HG03066 (cell line): Measurements from ENCODE around the gene RBCK1.
A peak's percentile ranks its signal among the peaks of the same experiment; 100 is the strongest.
"Not testable (repeated sequence)": the region's sequence is repeated elsewhere in the genome, so short reads cannot be mapped to it uniquely, and the experiment has no call there.

Experiments
- ATAC-seq: cut with Tn5 transposase; IDR thresholded peaks from one replicate; pipeline ENCODE4 v1.9.1; 2021; ENCODE audit warnings: low read depth; ENCODE audit not compliant: unreplicated experiment

Gene RBCK1

DNA sequence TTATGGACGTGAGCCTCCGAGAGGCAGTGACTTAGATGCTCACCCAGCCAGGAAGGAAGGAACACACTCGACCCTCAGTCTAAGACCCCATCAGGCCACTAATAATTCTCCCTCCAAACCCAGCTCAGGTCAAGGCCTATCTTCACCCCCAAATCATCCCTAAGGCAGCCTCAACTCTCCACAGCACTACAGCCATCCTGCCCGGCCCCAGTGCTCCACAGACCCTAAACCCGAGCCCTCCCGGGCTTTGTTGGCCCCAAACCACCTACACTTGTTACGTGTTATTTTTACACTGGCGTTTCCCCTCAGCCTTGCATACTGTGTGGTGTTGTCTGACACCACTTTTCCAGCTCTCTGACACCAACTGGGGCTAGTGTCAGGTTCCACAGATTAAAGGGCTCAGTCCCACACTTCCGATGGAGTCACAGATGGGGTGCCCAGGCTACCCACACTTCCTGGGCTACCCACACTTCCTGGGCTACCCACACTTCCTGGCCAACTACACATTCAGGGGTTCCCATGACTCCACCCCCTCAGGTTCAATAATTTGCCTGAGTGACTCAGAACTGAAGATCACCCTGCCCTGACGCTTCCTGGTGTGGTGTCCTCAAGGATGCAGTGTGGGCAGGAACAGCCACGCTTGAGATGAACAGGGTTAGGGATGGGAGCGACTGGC is 25.3 kb downstream of the RBCK1 start:
- peak; percentile 78 for ATAC-seq

DNA sequence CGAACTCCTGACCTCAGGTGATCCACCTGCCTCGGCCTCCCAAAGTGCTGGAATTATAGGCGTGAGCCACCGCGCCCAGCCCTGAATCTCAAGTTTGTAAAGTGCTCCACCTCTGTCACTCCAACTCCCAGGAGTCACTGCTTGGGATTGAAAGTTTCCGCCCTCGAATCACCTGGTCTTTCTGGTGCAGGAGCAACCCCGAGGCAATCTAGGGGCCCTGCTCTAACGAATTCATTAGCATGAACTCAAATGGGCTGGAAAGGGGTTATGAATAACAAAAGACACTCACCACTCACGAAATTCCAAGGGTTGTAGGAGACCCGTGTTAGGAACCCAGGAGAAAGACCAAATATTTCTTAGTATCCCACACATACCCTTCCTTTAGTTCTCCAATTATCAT is 26.1 kb downstream of the RBCK1 start:
- ATAC-seq = no peak

DNA sequence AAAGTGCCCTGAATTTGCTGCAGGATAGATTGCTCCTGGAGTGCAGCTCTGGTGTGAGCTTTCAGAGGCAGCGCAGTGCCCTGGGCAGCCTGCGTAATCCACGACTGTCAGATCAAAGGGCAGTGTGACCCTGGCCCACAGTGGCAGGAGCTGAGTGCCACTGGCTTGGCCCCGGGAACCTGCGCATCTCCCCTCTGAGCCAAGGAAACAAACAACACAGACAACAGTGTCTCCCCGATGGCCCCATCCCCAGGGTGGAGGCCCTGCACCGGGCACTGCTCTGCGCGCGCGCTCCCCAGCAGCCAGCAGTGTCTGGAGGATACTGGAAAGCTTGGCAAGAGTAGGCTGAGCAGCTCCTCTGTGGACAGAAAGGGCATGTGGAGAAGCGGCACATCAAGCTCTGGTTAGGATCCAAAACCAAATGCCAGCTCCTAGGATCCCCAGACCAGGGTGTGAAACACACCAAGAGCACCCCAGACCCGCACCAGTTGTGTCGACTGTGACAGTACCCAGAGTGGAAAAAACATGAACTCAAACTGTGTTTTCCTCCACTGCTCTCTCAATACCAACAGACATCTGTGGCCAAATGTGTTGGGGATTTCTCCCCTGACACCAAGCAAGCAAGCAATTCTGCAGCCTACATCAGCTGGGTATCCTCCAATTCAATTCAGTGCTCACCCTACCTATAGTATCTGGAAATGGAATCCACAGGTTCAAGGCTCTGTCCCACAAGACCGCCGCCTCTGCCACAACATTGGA is 26.7 kb downstream of the RBCK1 start:
- no peak for ATAC-seq

DNA sequence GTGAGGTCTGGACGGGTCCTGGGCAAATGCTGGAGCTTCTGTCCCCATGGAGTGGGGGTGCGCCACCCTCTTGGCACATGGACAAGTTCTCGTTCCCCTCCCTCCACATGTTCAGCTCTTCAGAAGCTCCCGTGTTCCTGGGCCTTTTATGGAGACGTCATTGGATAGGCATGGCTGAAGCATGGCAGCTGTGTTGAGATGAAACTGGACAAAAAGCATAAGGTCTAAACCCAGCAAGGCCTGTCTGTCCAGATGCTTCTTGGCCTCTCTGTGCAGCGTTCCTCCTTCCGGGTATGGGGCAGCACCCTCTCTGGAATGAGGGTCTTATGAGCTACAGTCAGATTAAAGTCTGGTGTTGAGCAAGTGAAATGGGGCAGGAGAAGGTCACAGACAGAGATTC is 27.5 kb downstream of the RBCK1 start:
- no peak for ATAC-seq

DNA sequence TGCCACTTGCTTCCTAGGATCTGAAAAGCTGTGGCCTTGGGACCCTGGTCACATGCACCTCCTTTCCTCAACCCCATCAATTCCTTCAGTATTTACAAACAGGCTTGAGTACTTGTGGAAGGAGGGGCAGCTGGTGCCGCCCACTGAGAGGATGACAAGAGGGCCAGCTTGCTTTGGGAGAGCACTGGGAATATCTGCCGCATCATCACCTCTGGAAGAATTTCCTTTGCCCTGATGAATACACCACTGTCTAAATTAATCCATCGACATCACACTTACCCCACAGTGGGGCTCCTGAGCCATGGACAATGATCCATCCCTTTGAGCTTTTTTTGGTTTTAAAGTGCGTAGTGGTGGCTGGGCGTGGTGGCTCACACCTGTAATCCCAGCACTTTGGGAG is 28.4 kb downstream of the RBCK1 start:
- no peak for ATAC-seq

DNA sequence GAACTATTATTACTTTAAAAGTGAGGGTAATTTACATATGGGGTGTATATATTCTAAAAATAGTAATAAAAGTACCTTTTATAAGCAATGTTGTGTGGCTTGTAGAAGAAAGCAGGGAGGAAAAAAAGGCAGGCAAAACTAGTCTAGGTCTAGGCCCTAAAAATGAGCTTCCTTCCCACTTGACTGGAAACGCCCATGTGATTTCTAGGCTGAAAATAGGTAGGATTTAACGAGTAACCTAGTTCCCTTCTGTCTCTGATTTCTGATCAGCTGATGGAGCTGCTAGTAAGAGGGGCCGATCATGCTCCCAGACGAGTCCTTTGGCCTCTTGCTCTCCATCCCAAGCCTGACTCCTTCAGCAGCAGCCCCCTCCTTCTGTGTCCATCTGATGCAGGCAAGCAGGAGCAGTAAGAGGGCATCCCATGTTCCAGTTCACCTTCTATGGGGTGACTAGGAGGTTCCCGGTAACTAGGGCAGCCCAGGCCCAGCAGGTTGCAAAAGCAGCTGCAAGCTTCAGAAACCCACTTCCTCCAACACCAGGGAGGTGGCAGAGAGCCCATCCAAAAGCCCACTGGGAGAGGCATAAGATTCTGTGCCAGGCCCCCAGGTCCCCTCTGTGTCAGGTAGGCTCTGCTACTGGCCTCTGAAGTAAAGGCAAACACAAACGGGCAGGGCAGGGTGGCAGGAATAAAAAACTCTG is 29.8 kb downstream of the RBCK1 start:
- no peak for ATAC-seq

DNA sequence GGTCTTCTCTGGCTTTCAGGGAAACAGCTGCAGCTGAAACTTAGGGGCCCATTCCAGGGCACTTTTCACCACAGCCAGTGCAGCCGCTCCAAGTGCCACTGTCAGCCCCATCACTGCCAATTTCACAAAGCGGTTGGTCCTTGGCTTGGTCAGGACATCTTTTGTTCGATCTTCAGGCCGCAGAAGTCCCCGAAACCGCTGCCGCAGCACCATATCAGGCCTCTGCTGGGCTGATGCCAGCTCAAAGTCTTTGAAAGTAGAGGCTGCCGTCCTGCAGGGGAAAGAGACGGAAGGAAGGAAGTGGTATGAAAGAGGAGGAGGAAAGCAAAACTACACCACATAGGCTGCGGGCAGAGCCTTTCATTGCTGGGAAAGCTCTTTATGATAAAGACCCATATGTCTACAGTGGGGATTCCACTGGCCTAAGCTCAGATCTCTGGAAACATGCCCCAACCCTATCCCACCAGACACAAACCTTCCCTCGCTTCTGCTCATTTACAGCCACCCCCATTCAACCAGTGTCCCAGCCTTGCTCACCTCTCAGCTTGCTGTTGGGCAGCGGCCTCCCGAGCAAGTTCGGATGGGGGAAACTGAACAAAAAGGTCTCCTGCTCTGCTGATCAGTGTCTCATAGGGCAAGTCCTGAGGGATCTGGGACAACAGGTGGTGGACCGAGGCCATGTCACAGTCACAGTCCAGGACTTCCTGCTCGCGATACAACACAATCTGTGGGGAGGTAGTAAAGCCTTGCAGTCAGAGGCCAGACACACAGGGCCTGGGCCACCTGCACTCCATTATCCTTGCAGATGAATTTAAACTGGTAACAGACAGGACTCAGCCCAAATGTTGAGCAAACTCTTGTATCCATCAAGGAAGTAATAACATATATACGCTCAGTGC is 30.7 kb downstream of the RBCK1 start:
- ATAC-seq = no peak

DNA sequence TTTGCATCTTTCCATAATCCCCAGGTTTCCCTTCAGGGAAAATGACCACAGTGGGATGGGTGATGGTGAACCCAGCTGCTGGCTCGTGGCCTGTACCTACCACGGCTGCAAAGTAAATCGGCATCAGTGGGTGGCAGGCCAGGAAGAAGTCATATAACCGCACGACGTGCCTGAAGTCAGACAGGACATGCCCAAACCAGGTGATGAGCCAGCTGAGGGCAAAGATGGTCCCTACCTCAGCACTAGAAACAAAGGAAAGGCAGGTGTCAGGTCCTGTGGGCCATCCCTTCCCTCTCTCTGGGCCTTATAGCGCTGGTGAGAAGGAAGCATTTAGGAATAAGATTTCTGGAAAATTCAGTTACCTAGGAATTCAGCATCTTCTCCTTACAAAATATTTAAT is 32.0 kb downstream of the RBCK1 start:
- ATAC-seq = no peak

DNA sequence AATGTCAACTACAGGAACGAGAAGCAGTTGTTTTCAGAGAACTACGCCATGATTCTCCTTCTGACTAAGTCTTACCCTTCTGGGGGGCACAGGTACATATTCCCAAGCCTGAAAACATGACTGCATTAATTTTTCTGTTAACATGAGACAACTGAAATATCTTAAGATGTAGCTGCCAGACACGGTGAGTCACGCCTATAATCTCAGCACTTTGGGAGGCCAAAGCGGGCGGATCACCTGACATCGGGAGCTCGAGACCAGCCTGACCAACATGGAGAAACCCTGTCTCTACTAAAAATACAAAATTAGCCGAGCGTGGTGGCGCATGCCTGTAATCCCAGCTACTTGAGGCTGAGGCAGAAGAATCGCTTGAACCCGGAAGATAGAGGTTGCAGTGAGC is 32.5 kb downstream of the RBCK1 start:
- ATAC-seq = no peak

DNA sequence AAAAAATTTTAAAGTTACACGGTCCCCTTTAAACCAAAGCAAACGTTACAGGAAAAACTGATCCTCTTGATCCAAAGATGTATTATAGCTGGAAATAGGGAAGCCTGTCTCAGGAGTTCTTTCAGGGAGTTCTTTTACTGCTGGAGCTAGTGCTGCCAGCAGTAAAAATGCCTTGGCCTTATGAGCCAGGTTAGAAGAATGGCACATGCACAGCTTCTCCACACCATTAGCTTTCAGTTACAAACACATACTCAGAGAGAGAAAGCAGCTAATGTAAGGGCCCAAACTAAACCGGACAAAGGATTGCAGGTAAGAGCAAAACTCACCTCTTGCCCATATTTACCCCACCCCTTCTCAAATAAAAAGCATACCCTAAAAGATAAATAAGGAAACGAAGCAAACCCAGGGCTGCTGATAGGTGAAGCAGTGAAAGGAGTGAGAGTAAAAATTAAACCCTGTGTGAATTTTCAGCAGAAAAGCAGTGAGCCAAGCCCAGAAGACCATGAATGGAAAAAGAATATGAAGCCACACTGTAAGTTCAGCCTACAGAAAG is 35.2 kb downstream of the RBCK1 start:
- no peak for ATAC-seq

DNA sequence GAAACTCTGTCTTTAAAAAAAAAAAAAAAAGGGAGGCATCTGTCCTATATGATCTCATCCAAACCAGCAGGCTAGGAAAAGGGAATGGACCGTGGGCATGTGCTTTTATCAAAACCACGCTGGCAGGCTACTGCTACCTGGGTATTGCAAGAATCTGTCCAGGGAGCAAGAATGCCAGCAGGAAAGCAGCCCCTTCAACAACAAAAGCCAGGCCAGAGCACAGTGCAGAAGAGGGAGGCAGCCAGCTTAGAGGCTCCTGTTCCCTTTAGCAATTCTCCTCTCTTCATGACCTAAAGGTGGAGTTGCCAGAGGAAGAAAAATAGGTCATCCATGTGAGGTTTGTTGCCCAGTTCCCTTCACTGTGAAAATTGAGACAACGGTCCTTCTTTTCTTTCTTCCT is 36.0 kb downstream of the RBCK1 start:
- ATAC-seq = no peak

DNA sequence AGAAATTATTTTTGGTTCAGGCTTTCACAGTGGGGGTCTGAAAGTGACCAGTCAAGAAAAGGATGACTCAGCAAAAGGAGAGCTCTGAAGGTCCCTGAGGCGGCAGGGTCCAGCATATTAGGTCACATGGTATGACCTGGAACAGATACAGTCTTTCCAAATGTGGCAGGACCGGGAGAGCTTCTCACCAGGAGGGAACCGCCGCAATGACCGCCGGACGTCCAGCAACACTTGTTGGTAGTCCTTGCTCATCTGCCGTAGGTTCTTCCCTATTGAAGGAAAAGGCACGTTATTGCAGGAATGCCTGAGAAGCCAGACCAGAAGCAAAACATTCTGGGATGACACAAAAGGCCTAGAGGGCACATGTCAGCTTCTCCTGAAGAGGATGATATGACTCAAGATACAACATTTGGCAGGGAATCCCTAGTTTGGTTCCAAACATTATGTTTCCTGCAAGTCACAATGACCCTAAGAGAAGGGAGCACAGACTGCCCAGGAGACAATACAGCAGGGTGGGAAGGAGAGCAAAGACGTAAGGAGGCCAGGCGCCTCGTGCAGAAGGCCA is 36.8 kb downstream of the RBCK1 start:
- ATAC-seq = no peak

DNA sequence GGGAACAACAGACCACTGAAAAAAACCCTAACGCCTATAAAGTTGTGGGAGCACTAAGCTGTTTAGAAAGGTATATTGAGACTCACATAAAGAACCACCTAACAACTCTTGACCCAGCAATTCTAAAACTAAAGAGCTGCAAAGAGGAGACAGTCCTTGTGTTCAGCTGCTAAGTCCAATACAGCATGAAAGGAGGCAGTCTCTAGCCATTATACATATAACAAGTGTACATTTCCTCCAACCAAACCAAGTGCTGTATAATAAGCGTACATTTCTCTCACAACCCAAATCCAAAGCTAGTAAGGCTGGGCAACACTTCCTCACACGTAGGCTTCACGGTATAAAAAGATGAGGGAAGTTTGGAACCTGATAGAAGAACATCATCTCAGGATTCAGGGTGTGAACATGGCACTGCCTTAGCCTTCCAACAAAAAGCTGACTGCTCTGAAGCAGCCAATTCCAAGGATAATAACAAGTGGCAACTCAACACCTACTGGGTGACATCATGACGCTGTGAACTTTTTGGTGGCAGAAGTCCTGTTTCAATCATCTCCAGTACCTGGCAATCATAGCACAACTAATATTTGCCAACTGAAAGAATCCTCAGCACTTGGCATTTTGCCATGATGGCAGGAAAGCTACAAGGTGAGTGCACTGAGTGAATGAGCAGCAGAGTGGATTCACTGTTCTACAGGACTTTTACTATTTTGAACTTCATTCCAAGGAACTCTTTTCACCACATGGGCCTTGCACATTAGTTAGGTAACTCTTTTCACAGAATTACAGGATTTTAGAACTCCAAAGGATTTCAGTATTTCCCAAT is 37.6 kb downstream of the RBCK1 start:
- no peak for ATAC-seq

DNA sequence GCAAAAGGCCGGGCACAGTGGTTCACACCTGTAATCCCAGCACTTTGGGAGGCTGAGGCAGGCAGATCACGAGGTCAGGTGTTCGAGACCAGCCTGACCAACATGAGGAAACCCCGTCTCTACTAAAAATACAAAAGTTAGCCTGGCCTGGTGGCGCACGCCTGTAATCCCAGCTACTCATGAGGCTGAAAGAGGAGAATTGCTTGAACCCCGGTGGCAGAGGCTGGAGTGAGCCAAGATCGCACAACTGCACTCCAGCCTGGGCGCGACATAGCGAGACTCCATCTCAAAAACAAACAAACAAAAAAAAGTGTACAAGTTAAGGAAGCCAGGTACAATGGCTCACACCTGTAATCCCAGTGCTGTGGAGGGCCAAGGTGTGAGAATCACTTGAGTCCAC is 43.9 kb downstream of the RBCK1 start:
- ATAC-seq = not testable (repeated sequence)

DNA sequence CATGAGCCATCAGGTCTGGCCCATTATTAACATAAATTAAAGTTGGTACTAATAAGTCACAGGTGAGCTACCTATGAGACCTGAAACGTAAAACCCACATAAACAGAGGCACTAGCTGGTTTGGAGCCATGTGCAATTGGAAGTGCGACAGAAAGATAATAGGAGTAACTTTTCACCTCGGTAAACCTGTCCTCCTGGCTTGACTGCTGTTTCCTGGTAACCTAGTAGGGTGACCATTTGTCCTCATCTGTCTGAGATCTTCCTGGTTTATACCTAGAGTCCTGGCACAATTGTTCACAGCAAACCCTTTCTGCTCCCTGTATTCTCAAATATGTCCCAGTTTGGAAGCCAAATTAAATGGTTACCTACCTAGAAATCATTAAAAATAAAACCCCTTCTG is 46.9 kb downstream of the RBCK1 start:
- no peak for ATAC-seq

DNA sequence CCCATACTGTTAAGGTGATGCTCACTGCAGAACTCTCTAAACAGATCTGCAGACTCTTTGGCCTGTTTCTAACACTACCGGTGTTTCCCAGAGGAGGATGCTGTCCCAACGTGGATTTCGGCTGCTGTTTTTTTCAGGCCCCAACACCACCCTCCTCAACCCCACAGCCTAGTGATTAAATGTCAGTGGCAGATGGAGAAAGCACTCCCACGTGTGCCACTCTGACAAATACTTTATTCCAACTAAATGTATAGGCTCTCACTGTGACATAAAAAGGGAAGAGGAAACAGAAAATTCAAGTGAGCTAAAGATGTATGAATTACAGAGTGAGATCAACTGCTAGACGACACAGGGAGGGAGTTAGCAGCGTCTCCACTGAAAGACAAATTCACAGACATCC is 50.7 kb downstream of the RBCK1 start:
- ATAC-seq = no peak

DNA sequence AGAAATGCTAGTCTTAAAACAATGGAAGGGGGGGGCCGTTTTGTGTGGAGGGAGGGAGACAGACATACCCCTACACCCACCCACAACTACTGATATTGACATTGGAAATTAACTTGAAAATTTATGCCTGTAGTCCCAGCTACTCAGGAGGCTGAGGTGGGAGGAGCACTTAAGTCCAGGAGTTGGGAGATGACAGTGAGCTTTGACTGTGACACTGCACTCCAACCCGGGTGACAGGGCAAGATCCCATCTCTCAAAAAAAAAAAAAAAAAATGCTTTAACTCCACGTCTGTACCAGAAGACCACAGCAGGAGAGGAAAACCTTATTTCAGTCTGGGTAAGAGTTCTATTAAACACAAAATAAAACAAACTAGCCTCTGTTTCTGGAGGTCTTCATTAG is 52.1 kb downstream of the RBCK1 start:
- ATAC-seq = no peak

DNA sequence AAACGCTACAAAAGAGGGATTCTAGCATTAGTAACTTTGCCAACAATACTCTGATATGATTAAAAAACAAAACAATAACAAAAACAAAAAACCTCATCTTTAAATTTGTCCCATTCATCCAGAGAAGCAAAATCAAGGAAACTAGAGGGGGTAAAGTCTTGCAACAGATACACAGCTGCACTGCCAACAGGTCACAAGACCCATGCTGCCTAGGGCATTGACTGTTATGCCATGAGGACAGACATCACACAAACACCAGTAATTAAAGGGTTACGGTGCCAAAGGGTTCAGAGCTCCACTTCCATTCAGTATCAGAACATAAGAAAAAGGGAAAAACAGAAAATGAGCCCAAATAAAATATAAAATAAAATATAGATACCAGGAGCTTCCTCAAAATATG is 52.6 kb downstream of the RBCK1 start:
- no peak for ATAC-seq
